ENCODE measurements around the gene UBXN4.

DNA sequence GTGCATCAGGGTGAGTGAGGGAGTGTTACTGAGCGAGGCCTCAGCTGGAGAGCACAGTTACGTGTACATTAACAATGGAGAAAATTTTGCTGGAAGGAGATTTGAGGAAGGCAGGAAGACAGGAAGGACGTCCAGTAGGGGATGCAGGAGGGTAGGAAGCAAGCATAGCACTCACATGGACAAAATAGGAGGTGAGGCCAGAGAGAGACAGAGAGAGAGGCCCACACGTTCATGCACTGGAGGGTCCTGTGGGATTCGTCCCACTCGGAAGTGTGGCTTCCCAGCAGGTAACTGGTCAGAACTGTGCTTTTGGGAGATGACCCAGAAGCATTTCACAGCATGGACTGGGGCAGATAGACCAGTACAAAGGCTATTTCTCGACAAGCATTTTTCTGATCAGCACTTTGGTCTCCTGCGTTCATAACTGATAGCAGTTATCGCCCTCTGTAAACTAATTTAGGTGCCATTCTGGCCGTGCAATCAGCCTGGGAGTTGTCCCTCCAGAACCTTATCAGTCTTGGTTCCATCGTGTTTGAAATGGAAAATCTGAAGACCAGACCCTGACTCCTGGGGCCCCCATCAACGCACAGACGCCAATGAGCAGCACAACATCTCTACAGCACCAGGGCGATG lies 89.6 kb downstream of the UBXN4 start:
- TF ChIP-seq, protein P1, sequence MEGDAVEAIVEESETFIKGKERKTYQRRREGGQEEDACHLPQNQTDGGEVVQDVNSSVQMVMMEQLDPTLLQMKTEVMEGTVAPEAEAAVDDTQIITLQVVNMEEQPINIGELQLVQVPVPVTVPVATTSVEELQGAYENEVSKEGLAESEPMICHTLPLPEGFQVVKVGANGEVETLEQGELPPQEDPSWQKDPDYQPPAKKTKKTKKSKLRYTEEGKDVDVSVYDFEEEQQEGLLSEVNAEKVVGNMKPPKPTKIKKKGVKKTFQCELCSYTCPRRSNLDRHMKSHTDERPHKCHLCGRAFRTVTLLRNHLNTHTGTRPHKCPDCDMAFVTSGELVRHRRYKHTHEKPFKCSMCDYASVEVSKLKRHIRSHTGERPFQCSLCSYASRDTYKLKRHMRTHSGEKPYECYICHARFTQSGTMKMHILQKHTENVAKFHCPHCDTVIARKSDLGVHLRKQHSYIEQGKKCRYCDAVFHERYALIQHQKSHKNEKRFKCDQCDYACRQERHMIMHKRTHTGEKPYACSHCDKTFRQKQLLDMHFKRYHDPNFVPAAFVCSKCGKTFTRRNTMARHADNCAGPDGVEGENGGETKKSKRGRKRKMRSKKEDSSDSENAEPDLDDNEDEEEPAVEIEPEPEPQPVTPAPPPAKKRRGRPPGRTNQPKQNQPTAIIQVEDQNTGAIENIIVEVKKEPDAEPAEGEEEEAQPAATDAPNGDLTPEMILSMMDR (conservative IDR thresholded peaks at IDR 0.05; ENCODE audit: low read length) = no peak
- TF ChIP-seq EZH2phosphoT487 (IDR thresholded peaks at IDR 0.05; ENCODE audit: borderline replicate concordance) = no peak

All from Loucy (cell line).